Right hindlimb (tissue), 1 donor: ENCODE measurements around the gene IFT81.
A peak's percentile ranks its signal among the peaks of the same experiment; 100 is the strongest.
"Not testable (repeated sequence)": the region's sequence is repeated elsewhere in the genome, so short reads cannot be mapped to it uniquely, and the experiment has no call there.

Source experiments
- DNase-seq: peaks from one replicate; pipeline ENCODE4 v3.0.0-alpha.2; 2018

Gene IFT81

GRCh38 chr12:110124269-110124995 lies at the start of gene IFT81:
IFT81 (plus strand) TSS chr12:110124357; CDS start chr12:110127381, 3,024 bp downstream.
- peak; percentile 97 for DNase-seq

GRCh38 chr12:110075880-110076279 lies 48.3 kb upstream of the IFT81 start:
- DNase-seq: no peak

GRCh38 chr12:110077800-110078199 lies 46.4 kb upstream of the IFT81 start:
- no peak for DNase-seq

- DNase-seq: no peak
These were observed 44.4 kb upstream of the IFT81 start for GRCh38 chr12:110079477-110080400.

GRCh38 chr12:110080410-110080809 lies 43.7 kb upstream of the IFT81 start:
- DNase-seq: no peak

GRCh38 chr12:110084314-110085015 lies 39.7 kb upstream of the IFT81 start:
- DNase-seq: no peak

- not testable (repeated sequence) for DNase-seq
These were observed 35.9 kb upstream of the IFT81 start for GRCh38 chr12:110088216-110088615.

- no peak for DNase-seq
These were observed 35.2 kb upstream of the IFT81 start for GRCh38 chr12:110088936-110089335.

- no peak for DNase-seq
These were observed 33.7 kb upstream of the IFT81 start for GRCh38 chr12:110090266-110091135.

- no peak for DNase-seq
These were observed 32.9 kb upstream of the IFT81 start for GRCh38 chr12:110091136-110091711.

- no peak for DNase-seq
These were observed 30.4 kb upstream of the IFT81 start for GRCh38 chr12:110093631-110094311.

GRCh38 chr12:110100315-110100970 lies 23.7 kb upstream of the IFT81 start:
- peak; percentile 73 for DNase-seq

- DNase-seq: no peak
These were observed 21.9 kb upstream of the IFT81 start for GRCh38 chr12:110102255-110102654.

- DNase-seq: peak; percentile 49
These were observed 19.7 kb upstream of the IFT81 start for GRCh38 chr12:110104188-110105094.

- DNase-seq: no peak
These were observed 19.0 kb upstream of the IFT81 start for GRCh38 chr12:110105159-110105558.

- DNase-seq: no peak
These were observed 18.2 kb upstream of the IFT81 start for GRCh38 chr12:110105986-110106385.

GRCh38 chr12:110107369-110108281 lies 16.5 kb upstream of the IFT81 start:
- DNase-seq: peak; percentile 73

GRCh38 chr12:110108309-110109036 lies 15.7 kb upstream of the IFT81 start:
- DNase-seq: no peak
